Measurements from ENCODE around the gene RCAN1. TPM values are rescaled to one million over a fixed set of nuclear protein-coding genes. Genes with fewer than 3 reads are reported as not detected.
"Not testable (repeated sequence)": the region's sequence is repeated elsewhere in the genome, so short reads cannot be mapped to it uniquely, and the experiment has no call there.

Gene RCAN1
- total RNA-seq, 2 donors from 2014 or later: 20.8 to 29.0 TPM

DNA sequence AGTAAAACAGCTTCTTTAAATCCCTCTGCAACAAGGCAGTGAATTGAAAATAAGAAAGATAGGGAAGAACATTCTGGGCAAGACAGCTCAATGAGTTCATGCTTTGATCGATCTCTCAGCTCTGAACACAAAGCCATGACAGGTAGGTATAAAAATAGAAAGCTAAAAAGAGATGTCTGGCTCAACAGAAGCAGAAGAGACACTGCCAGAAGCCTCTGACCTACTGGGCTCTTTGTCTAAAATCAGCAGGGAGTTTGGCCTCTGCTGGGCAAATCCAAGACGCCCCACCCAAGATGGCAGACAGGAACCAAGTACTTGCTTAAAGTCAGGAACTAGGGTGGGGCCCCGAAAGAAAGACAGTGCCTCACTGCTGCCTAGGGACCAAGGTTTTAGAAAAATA is 147.6 kb downstream of the RCAN1 start:
- H3K4me1 ChIP-seq; H3K36me3 ChIP-seq (replicated peaks in 1 of 2; ENCODE audit: insufficient read depth in 1 of 2, low read depth in 2 of 2); H3K27me3 ChIP-seq; DNase-seq; H3K4me3 ChIP-seq; H3K9me3 ChIP-seq; ATAC-seq; H3K27ac ChIP-seq; intact Hi-C loops (cut with DNase I): not testable (repeated sequence)
- no CpG with 5 or more reads among the region's 3 CpGs for WGBS, 2 donors

Other genes with a start within 250 kb of the RCAN1 start
- 10 to 100 TPM in 1 of 2 donors, 1 to 10 TPM in 1; 3.4 to 22.1 TPM for gene SMIM11, start 239.6 kb downstream of the RCAN1 start, total RNA-seq
- not detected for gene SMIM34, start 191.2 kb downstream of the RCAN1 start, total RNA-seq
- 1 to 10 TPM in 1 of 2 donors, not detected in 1; 1.0 TPM for gene KCNE1, start 102.9 kb downstream of the RCAN1 start, total RNA-seq
- 1 to 10 TPM in 1 of 2 donors, under 1 TPM in 1; 0.99 to 1.8 TPM for gene CLIC6, start 53.9 kb upstream of the RCAN1 start, total RNA-seq

Data from body of pancreas (tissue), 4 donors.